GM10847 (cell line): ENCODE results near the gene NFS1.

Experiments
- POLR2A ChIP-seq: IDR thresholded peaks from 2 replicates; pipeline ENCODE4 v1.6.1; 2011; ENCODE audit not compliant: insufficient read length; ENCODE audit errors: extremely low read depth

The NFS1 gene

DNA sequence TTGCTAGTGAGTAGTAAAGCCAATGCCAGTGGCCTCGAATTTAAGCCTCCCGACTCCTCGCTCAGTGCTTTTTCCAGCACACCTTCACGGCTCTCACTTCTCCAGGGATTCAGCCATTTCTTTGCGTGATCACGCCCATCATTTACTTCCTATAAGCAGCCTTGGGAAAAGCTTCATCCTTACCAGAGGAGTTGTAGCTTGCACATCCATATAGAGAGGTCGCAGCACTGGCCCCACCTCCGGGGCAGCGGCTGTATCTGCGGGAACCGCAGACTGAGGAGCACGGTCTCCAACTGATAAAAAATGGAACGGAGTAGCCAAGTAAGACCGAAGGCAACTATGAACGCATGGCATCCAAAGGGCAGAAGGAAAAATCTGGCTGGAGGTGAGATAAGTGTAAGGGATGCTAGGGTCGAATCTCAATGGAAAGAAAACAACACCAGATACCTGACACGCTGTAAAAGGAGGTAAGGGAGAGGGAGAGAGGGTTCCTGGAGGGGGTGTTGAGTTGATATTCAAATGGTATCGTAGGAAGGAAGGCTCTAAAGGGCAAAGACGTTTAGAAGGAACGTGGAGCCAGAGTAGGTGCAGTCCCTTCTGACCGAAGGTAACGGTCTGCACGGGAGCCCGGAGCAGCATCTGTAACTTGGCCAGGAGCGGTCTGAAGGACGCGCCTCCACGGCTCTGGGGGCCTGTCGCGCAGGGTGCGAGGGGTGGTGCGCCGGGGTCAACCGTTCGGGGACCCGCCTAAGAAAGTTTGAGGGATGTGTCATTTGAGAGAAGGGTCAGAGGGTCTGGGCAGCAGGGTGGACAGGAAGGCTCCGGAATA lies 640 bp downstream of the NFS1 start:
- no peak for TF ChIP-seq POLR2A

DNA sequence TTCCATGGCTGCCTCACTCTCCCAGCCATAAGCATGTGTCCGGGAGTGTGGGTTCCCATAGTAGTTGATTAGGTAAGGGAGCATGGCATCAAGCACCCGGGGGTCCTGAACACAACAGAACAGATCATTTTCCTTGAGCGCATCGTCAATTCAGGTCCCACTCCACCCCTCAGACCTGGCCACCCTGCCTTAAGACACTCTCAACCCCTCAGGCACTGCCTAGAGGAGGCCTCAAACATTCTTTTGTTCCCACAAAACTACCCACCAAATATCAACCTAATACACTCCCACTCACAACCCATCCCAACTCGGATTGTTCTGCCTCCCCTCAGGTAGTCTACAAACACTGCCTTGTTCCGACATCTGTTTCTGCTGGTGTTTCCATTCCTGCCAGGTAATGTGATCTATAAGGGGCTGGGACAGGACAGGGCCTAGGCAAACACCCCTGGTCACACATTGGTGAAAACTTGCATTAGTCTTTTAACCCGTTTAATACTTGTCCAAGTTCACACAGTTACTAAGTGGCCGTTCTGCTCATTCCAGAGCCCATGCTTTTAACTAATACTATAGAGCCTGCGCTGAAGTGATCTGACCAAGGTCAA lies 1.4 kb downstream of the NFS1 start:
- no peak for TF ChIP-seq POLR2A

DNA sequence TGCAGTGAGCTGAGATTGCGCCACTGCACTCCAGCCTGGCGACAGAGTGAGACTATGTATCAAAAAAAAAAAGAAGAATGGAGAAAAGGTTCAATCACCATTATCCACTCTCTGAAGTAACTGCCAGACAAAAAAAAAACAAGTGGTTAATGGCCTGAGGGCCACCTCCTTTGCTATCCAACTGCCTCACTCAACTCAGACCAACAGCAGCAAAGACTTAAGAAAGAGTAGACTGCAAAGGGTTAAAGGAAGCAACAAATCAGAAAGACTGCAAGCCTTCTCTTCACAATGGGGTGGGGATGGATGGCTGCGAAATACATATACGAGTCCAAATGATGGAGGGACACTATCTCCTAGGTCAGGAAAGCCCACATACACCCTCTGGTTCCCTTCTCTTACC lies 3.2 kb downstream of the NFS1 start:
- no peak for TF ChIP-seq POLR2A

DNA sequence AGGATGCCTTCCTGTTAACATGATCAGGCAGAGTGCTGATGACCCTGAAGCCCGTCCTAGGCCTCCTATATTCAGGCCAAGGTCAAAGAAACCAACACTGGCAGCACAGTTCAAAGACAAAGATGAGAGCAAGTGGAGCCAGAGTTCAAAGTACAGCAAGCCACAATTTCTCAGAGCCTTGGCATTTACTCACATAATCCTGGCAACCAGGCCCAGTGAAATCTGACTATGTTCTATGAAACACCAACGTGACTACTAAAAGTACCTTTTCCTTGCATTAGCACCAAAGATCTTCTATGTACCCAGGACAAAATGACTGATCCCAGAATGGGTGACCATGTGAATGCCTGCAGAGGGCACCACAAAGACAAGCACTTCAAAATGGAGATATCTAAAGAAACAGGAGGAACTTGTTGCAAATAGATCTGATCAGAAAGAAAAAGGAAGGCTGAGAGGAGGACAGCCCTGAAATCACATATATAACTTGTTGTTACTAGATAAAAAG lies 3.9 kb downstream of the NFS1 start:
- TF ChIP-seq POLR2A, result no peak

DNA sequence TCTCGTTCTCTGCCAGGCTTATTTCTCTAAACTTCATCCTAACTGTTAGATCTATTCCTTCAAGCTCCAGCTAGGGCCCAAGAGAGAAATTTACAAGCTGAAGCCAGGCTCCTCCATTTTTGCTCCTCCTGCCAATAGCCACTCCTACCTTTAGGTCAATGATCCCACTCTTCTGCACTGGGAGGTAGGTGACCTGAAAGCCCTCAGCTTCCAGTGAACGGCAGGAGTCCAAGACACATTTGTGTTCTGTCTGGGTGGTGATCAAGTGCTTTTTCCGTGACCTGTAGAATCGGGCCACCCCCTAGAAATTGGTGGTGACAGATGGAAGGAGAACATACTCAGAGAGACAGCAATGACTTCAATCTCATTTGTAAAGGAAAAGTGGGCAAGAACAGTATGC lies 8.9 kb downstream of the NFS1 start:
- no peak for TF ChIP-seq POLR2A

DNA sequence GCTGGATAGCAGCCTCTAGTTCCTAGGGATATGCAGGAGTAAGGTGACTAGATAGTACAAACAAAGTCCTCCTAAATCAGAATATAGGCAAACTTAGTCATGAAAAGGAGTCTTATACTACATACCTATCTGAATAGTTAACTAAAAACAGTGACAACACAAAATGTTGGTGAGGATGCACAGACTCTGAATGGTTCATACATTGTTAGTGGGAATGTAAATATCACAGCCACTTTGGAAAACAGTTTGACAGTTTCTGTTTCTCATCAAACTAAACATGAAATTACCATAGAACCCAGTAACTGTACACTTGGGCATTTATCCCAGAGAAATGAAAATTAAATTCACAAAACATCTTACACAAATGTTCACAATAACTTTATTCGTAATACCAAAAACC lies 17.2 kb downstream of the NFS1 start:
- no peak for TF ChIP-seq POLR2A

DNA sequence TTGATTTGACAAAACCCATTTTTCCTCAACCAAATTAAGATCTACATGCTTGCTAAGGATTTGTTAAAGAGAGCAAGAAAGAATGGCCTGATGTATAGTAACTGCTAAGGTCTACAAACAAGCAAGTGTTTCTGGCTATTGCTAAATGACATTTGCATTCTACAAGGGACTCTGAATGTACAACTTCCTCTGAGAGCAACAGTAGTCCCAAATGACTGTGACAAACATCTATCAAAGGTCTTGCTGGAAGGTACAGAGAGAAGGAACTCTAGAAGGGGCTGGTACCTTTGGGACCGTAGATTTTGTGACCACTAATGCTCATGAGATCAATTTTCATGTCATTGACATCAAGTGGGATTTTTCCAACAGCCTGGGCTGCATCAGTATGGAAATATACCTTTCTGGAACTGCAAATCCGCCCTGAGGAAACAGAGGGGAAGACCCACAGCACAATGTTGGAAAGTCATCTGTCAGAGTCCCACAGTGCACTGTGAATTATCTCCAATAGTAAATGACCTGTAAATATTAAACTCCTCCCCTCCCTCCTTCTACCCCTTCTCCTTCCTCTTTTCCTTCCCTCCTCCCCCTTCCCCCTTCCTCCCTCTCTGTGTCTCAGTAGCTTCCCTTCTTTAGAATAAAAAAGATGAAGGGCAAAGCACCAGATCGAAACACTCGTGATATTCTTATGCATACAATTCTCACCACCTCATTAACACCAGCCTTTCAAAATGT lies 18.5 kb downstream of the NFS1 start:
- TF ChIP-seq POLR2A, result no peak

DNA sequence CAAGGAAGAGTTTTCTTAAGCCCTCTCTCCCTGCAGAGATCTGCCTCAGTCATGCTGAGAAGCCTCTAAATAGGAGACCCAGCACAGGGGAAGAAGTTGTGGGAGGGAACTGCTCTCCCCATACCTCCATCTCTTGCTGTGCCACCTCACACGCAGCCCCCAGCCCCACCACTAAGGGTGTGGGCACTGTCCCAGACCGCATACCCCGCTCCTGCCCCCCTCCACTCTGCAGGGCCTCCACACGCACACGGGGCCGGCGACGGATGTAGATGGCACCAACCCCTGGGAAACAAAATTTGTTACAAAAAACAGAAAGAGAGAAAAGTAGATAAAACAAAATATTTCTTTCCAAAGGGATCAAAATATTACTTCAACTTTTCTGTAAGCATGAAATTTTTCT lies 24.2 kb downstream of the NFS1 start:
- no peak for TF ChIP-seq POLR2A

DNA sequence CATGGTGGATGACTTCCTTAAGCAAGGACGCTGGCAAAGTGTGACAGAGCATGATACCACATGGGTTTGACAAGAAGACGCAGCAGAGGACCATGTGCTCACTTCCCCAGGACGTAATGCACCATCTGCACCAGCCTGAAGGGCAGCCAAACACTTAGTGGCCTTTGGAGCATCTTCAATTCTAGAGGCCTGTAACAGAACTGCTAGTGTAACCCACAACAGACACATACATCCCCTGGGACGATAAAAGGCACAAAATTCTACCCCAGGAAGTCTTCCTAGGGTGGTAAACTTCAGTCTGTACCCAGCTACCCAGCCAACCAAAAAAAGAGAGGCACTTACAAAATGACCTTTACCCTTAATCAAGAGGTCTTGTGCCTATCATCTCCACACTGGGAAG lies 25.3 kb downstream of the NFS1 start:
- TF ChIP-seq POLR2A, result no peak

DNA sequence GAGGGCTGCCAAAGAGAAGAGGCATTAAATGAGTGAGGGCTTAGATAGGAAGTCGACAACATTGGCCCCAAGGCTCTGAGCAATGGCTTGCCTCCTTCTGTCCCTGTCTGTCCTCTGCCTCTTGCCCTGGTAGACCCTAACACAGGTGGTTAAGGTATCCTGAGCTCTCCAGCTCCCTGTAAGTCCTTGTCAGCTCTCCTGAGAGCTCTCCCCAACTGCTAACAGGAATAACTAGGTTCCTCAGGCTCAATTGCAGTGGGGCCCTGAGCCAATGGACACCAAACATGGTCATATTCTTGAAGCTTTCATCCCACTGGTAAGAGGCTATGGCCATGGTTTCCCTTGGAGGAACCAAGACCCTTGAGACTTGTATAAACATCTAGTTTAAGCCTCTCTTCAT lies 29.5 kb downstream of the NFS1 start:
- no peak for TF ChIP-seq POLR2A

DNA sequence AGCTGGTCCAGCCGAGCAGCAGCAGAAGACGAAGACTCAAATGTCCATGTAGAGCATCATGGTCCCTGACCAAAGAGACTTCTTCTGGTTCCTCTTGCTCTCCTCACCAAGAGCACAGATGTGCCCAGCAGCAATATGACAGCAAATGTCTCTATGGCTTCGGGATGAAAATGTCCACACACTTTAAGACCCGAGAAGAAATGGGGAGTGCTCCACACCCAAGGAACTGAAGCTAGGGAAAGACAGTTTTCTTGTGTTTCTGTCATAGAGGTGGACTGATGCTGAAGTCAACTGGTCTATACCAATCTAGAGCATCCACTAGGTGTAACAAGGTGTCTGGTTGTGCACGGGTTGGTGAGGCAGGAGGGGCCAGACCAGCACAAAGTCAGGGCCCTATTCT lies 29.9 kb downstream of the NFS1 start:
- TF ChIP-seq POLR2A, result no peak

DNA sequence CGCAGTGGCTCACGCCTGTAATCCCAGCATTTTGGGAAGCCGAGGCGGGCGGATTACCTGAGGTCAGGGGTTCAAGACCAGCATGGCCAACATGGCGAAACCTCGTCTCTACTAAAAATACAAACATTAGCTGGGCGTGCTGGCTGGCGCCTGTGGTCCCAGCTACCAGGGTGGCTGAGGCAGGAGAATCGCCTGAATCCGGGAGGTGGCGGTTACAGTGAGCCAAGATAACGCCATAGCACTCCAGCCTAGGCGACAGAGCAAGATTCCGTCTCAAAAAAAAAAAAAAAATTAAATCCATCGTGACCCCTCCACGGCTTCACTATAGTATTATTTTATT lies 33.2 kb downstream of the NFS1 start:
- no peak for TF ChIP-seq POLR2A

DNA sequence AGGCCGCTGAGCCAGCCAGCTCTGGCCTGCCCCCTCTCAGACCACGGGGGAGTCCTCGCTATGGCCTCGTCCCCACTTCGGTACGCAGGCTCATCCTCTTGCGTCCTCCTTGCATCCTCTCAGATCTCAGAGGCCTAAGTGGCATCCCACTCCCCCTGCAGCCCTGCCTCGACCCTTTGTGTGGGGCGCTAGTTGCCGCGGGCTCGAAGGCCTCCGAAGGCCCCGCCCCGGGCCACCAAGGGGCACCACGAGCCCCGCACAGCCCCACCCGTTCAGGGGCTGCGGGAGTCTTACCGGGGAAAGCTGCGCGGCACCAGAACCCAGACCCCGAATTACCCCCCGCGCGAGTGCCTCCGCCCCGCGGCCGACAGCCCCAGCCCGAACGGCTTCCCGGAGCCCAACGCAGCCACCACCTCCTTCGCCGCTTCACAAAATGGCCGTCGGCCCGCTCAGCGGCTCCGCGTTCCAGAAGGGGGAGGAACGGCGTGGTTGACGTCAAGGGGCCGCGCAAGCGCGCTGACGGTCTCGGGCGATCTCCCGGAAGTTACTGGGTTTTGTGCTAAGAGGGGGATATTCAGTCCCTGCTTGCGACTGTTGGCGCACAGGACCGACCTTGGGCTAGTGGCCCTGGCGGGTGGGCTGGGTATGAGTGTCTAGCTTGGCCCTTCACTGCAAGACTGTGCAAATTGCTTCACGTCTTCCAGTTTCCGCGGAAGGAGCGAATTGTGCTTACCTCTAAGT lies 34.5 kb downstream of the NFS1 start, which contains the start of the genes CPNE1 and RBM12:
TSS of gene CPNE1 (minus strand) at position 435 of the 741 bp plus-strand sequence. CDS start 31,977 bp downstream, outside the sequence.
TSS of gene RBM12 (minus strand) at position 435 of the 741 bp plus-strand sequence. CDS start 9,578 bp downstream, outside the sequence.
- peak; percentile 97 for TF ChIP-seq POLR2A

DNA sequence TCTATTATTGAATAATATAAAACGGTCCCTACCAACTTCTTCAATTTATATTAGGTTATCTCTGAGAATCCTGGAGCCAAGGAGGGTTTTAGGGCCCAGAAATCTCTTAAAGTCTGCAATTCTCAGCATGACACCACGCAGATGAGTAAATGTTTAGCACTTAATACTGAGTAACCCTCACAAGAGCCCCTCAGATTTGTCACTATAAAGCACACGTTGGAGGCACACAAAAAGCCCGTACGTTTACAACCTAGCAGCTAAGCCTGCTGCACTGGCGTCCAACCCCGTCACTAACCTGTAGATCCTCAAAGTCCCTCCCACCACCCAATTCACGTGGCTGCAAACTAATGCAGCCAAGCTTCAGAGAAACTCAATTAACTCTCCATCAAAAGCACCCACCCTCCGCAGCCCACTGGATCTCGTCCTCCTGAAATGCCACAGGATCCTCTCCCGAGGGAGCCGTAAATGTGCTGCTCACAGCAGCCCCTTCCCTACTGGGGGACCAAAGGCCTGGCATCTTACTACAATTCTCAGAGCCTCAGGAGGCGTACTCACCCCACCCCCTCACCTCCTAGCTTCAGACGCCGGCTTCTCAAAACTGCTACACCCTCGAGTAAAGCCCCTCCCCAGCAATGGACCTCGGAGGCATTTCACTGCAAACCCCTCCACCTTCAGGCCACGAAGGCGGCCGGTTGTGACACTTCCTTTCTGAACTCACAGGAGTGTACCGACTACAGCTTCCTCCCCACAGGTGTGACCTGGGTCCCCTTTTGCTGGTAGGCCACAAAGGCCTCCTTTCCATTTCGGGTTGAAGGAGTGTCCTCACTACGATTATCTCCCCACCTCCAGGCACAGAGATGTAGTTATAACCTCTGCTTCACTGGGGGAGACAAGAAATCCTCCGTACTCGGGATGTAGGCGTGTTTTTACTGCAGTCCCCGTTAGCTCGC lies 35.4 kb downstream of the NFS1 start:
- peak; percentile 18 for TF ChIP-seq POLR2A

DNA sequence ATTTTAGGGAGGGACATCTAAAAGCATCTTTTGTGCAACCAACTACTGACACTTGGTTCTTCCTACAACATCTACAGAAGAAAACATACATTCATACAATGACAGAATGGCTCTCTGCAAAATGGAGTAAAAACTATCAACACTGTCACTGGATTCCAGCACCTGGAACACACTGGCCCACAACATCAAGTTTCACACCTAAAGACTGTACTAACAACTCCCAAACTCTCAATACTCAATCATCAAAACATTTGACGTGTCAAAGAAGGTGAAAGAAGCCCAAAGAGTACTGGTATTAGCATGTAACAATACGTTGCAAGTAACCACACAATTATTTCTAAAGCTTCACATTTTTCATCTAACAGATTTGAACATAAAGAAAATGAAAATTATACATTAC lies 36.6 kb downstream of the NFS1 start:
- TF ChIP-seq POLR2A, result no peak

DNA sequence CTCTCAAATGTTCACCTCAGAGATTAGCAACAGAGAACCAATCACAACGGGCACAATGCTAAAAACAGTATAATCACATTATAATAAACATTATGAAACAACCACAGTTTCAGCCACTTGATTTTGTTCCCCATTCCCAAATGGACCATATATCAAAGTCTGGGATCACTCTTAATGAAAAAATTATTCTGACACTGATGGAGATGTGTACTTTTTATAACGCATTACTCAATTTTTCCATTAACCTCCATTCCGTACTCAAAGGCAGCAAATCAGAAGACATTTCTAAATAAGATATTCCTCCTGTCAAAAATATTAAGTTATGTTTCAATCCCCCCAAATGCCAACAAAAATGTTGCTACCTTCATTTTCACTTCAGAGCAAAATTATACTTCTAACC lies 37.2 kb downstream of the NFS1 start:
- no peak for TF ChIP-seq POLR2A
